Measurements from ENCODE around the gene KCNJ5.

Gene KCNJ5

DNA sequence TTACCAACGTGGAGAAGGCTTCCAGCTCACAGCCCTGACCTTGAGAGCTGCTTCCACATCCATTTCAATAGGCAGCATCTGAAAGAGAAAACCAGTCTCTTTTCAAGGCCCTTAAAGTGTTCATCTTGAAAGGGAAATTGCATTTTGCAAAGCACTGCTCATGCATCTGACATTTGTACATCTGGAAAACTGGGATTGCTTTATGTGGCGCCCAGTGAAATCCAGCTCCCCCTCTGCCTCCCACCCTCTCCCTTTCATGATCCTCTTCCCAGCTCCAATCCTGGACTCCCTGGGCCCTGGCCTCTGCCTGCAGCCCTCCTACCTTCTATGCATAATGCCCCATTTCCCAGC lies 34.1 kb downstream of the KCNJ5 start:
- TF ChIP-seq, protein P1, sequence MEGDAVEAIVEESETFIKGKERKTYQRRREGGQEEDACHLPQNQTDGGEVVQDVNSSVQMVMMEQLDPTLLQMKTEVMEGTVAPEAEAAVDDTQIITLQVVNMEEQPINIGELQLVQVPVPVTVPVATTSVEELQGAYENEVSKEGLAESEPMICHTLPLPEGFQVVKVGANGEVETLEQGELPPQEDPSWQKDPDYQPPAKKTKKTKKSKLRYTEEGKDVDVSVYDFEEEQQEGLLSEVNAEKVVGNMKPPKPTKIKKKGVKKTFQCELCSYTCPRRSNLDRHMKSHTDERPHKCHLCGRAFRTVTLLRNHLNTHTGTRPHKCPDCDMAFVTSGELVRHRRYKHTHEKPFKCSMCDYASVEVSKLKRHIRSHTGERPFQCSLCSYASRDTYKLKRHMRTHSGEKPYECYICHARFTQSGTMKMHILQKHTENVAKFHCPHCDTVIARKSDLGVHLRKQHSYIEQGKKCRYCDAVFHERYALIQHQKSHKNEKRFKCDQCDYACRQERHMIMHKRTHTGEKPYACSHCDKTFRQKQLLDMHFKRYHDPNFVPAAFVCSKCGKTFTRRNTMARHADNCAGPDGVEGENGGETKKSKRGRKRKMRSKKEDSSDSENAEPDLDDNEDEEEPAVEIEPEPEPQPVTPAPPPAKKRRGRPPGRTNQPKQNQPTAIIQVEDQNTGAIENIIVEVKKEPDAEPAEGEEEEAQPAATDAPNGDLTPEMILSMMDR (conservative IDR thresholded peaks at IDR 0.05; ENCODE audit: low read depth, low read length): no peak
- no peak for DNase-seq (ENCODE audit: low read depth)
- H3K4me3 ChIP-seq (ENCODE audit: low read length): no peak overlapping the region

DNA sequence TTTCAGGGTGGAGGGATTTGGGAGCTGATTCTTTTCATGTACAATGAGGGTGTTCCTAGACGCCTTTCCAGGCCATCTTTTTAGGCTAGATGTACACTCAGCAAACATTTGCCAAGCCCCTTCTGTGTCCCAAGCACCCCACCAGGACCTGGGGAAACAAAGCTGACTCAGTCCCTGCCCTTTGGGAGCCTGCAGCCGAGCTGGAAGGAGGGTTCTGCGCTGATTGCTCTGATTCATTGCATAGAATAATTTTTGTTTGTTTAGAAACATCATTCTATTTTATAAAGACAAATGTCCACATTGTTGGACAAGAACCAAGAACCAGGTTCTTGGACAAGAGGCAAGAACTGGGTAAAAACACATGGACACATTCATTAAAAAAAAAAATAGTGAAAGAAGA lies 34.8 kb downstream of the KCNJ5 start:
- DNase-seq (ENCODE audit: low read depth): no peak
- TF ChIP-seq, protein P1 (conservative IDR thresholded peaks at IDR 0.05; ENCODE audit: low read depth, low read length): no peak
- no peak overlapping the region for H3K4me3 ChIP-seq (ENCODE audit: low read length)

DNA sequence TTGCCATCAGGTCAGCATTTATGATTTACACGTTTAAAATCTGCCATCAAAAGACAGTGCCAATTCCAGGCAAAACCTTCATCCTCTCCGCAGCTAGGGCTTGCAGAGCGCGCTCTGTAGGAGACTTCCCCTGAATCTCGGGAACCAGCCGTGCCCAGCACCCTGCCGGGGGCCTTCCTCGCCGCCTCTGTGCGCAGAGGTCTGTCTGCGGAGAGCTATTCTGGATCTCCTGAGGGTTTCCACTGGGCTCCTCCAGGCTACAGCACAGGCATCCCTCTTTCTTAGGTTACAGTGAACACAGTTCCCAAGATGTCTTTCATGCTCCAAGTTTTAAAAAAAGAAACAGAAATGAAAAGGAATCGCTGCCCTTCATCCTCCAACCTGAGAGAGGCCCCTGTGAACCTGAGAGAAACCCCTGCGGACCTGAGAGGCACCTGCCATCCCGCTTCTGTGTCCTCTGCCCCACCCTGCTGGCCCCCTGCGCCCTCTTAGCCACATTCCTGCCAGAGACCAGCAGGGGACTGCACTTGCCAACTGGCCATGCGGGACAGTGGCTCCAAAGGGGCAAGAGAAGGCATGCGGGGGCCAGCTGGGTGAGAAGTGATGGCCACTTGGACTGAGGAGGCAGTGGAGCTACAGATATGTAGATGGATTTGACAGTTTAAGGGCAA lies 35.4 kb downstream of the KCNJ5 start:
- DNase-seq (ENCODE audit: low read depth): no peak
- no peak overlapping the region for H3K4me3 ChIP-seq (ENCODE audit: low read length)
- TF ChIP-seq, protein P1 (conservative IDR thresholded peaks at IDR 0.05; ENCODE audit: low read depth, low read length): no peak

DNA sequence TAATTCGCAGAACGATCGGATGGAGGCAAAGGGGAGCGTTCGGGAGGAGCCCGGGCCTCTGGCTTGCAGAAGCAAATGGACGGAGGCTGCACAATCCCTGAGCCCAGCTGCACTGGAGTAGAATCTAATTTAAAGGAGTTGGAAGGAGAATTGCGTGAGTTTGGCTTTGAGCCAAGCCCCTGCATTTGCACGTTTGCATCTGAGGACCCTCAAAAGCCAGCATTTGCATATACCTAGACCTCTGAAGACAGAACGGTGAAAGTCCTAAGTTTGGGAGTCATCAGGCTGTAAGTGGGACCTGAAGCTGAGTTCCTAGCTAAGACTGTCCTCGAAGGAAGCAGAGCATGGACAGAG lies 35.9 kb downstream of the KCNJ5 start:
- no peak overlapping the region for H3K4me3 ChIP-seq (ENCODE audit: low read length)
- DNase-seq (ENCODE audit: low read depth): no peak
- TF ChIP-seq, protein P1 (conservative IDR thresholded peaks at IDR 0.05; ENCODE audit: low read depth, low read length): no peak

DNA sequence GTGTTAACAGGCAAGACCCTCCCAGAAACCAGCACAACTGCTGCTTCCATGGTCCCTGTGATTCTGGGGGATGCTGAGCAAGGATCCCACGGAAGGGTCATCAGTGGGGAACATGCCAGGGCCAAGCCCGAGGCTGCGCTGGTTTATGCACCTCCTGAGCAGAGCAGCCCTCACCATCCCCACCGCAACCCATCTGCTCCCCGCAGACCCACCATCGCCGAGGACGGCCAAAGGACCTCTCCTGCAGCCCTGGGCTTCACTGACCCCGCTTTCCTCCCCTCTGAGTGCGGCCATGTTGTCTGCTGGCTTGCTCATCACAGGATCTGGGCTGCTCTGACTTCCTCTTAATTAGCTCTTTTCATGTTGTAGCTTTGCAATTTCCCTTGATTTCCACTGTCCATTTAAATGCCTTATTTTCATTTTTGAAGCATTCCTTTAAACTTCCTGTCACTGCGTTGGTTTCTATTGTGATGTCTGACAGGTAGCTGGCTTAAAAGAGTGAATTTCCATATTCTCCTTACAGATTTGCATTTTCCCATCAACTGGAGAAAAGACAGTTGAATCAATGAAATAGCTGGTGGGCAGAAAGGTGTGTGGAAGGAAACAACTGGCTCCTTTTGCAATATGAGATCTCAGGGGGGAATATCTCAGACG lies 36.7 kb downstream of the KCNJ5 start:
- TF ChIP-seq, protein P1 (conservative IDR thresholded peaks at IDR 0.05; ENCODE audit: low read depth, low read length): no peak
- no peak for DNase-seq (ENCODE audit: low read depth)
- no peak overlapping the region for H3K4me3 ChIP-seq (ENCODE audit: low read length)

DNA sequence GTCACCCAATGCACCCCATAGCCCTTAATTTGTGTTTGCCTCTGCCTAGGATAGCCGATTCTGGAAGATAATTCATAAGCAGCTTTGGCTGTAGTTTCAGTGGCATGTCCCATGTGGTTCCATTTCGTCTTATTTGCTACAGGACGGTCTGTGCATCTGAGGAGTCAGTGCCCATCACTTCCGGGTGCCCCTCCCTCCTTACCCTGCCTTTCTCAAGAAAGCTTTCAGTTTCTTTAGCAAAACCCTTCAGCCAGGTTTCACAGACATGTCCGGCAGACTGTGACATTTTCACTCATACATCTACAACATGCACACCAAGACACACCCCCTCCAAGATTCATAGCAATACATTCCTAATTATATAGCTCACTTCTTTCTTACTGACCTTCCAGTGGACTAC lies 37.2 kb downstream of the KCNJ5 start:
- H3K4me3 ChIP-seq (ENCODE audit: low read length): no peak overlapping the region
- DNase-seq (ENCODE audit: low read depth): no peak
- TF ChIP-seq, protein P1 (conservative IDR thresholded peaks at IDR 0.05; ENCODE audit: low read depth, low read length): no peak

DNA sequence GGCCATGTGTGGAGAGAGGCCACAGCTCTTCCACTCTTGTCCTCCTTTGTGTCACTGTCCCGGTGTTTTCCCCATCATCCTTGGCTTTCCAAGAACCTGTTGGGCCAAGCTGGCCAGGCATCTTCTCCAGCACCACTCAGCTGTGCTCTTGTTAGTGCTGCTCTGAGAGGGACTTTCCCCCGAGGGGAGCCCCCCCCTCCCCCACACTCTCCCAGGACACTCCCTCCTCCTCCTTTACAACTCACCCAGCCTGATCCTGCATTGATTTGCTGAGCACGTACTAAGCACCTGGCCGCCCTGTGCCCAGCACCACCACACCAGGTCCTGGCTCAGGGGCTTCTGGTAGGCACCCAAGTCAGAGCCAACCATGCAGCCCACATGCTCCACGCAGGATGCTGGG lies 38.3 kb downstream of the KCNJ5 start:
- no peak overlapping the region for H3K4me3 ChIP-seq (ENCODE audit: low read length)
- TF ChIP-seq, protein P1 (conservative IDR thresholded peaks at IDR 0.05; ENCODE audit: low read depth, low read length): no peak
- DNase-seq (ENCODE audit: low read depth): no peak
